ENCODE measurements around the gene AGMAT.

GRCh38 chr1:15618077-15618654 is 33.3 kb upstream of the AGMAT start:
- TF ChIP-seq CTCF (IDR thresholded peaks at IDR 0.05; ENCODE audit: borderline replicate concordance, extremely low read depth, low read length, poor library complexity, severe bottlenecking) (no peak), EZH2 (IDR thresholded peaks at IDR 0.05; ENCODE audit: borderline replicate concordance, low read depth, low read length, severe bottlenecking) (no peak)
